Measurements from ENCODE around the gene DIPK1B.

DIPK1B gene

GRCh38 chr9:136721339-136722092 is 9.1 kb downstream of the DIPK1B start:
- DNase-seq: no peak

GRCh38 chr9:136722093-136722968 is 10.0 kb downstream of the DIPK1B start:
- DNase-seq: no peak

- DNase-seq: no peak
Measured at GRCh38 chr9:136722969-136723356, 10.6 kb downstream of the DIPK1B start.

GRCh38 chr9:136723362-136723976 is 11.1 kb downstream of the DIPK1B start:
- no peak for DNase-seq

- no peak for DNase-seq
Measured at GRCh38 chr9:136723989-136724388, 11.6 kb downstream of the DIPK1B start.

GRCh38 chr9:136724772-136725171 is 12.4 kb downstream of the DIPK1B start:
- DNase-seq: no peak

- no peak for DNase-seq
Measured at GRCh38 chr9:136725612-136726011, 13.2 kb downstream of the DIPK1B start.

- no peak for DNase-seq
Measured at GRCh38 chr9:136726118-136726517, 13.7 kb downstream of the DIPK1B start.

GRCh38 chr9:136726631-136727191 is 14.3 kb downstream of the DIPK1B start:
- no peak for DNase-seq

GRCh38 chr9:136728080-136728547 is 15.7 kb downstream of the DIPK1B start:
- DNase-seq: peak; percentile 76

- no peak for DNase-seq
Measured at GRCh38 chr9:136728548-136729123, 16.3 kb downstream of the DIPK1B start.

- no peak for DNase-seq
Measured at GRCh38 chr9:136729144-136729543, 16.8 kb downstream of the DIPK1B start.

GRCh38 chr9:136729926-136730325 is 17.6 kb downstream of the DIPK1B start:
- no peak for DNase-seq

GRCh38 chr9:136732444-136733178 is 20.2 kb downstream of the DIPK1B start:
- DNase-seq: no peak

- no peak for DNase-seq
Measured at GRCh38 chr9:136733611-136734010, 21.2 kb downstream of the DIPK1B start.

GRCh38 chr9:136734837-136735496 is 22.6 kb downstream of the DIPK1B start:
- no peak for DNase-seq

GRCh38 chr9:136735812-136736480 is 23.6 kb downstream of the DIPK1B start:
- DNase-seq: no peak

- DNase-seq: no peak
Measured at GRCh38 chr9:136738960-136739359, 26.6 kb downstream of the DIPK1B start.

- DNase-seq: no peak
Measured at GRCh38 chr9:136739509-136739908, 27.1 kb downstream of the DIPK1B start.

GRCh38 chr9:136740069-136740468 is 27.7 kb downstream of the DIPK1B start:
- DNase-seq: no peak

GRCh38 chr9:136740491-136740890 is 28.1 kb downstream of the DIPK1B start:
- DNase-seq: no peak
